MCF 10A (cell line): ENCODE results near the gene TEX52. TPM values are rescaled to one million over a fixed set of nuclear protein-coding genes. Genes with fewer than 3 reads are reported as not detected.

ENCODE experiments used
- BruUV-seq: library from RNA; stranded (reverse); fragments of 400-500 nt; replicated peaks from 2 replicates; lab custom pipeline; 2021; lab: Mats Ljungman, UMichigan
- CTCF ChIA-PET: fragments of 300-600 bp; sonication (Branson Sonifier 250); formaldehyde crosslinking; extraction: SDS; loops from one replicate; lab custom pipeline; 2021; ENCODE audit warnings: antibody characterized with exemption, inconsistent platforms; lab: Yijun Ruan, JAX
- POLR2A ChIA-PET: fragments of 300-600, 350-650 bp; sonication (Branson Sonifier 250); formaldehyde crosslinking; extraction: SDS; loops from one replicate; lab custom pipeline; 2020; ENCODE audit warnings: antibody characterized with exemption, inconsistent platforms; lab: Yijun Ruan, JAX
- DNase-seq: peaks from one replicate; pipeline ENCODE4 v3.0.0-alpha.2; 2018; ENCODE audit not compliant: unreplicated experiment
- H3K27ac Mint-ChIP-seq: one replicate; pipeline ENCODE4 v1.8.0; 2022; ENCODE audit warnings: mild to moderate bottlenecking, low read depth, mixed read lengths; ENCODE audit not compliant: unreplicated experiment
- H3K27me3 Mint-ChIP-seq: one replicate; pipeline ENCODE4 v1.8.0; 2022; ENCODE audit warnings: mixed read lengths; ENCODE audit not compliant: insufficient read depth, unreplicated experiment
- H3K36me3 Mint-ChIP-seq: one replicate; pipeline ENCODE4 v1.8.0; 2022; ENCODE audit warnings: mild to moderate bottlenecking, moderate library complexity, mixed read lengths; ENCODE audit not compliant: insufficient read depth, unreplicated experiment
- H3K4me1 Mint-ChIP-seq: one replicate; pipeline ENCODE4 v1.8.0; 2022; ENCODE audit warnings: mixed read lengths; ENCODE audit not compliant: insufficient read depth, unreplicated experiment
- H3K4me3 Mint-ChIP-seq: one replicate; pipeline ENCODE4 v1.8.0; 2022; ENCODE audit warnings: mild to moderate bottlenecking, moderate library complexity, mixed read lengths; ENCODE audit not compliant: unreplicated experiment
- H3K9me3 Mint-ChIP-seq: one replicate; pipeline ENCODE4 v1.8.0; 2022; ENCODE audit warnings: mixed read lengths; ENCODE audit not compliant: unreplicated experiment
- intact Hi-C: fragments of 100-400 bp; cut with micrococcal nuclease; formaldehyde crosslinking; loops from 2 replicates; pipeline ENCODE4 v1.14.1; 2022
- total RNA-seq: library from RNA; stranded (reverse); gene quantifications from 2 replicates; pipeline ENCODE4 v1.2.3, GENCODE V29; 2022
- TF ChIP-seq, protein P1 (sequence below): fragments of 200-600 bp; IDR thresholded peaks from one replicate; pipeline ENCODE4 v1.8.0; 2022; ENCODE audit warnings: antibody characterized with exemption, mild to moderate bottlenecking; ENCODE audit not compliant: unreplicated experiment

Gene TEX52
- total RNA-seq, 1 experiment from 2014 or later: not detected

DNA sequence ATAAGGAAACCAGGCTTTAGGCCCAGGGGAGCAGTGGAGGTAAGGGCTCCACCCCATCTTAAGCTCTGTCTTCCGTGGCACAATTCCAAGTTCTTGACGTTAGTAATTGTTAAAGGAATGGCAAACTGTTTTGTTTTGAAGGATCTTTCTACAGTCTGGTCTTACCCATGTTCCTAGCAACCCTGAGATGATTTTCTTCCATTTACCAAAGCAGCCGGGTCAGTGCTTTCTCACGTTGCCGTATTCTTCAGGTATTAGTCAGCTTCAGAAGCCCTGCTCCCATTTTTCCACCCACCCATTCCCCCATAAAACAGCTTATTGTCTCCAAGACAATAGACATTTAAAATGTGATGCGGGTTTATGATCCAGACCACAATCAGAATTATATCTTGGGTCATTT, 32.3 kb downstream of the TEX52 start:
- intact Hi-C loops: no loop called here
- no peak for DNase-seq
- H3K4me1 Mint-ChIP-seq: no peaks in the 10 kb centered on the region
- peaks cover 63% of the 10 kb centered on the region for H3K36me3 Mint-ChIP-seq
- no peaks in the 10 kb centered on the region for H3K27me3 Mint-ChIP-seq
- H3K27ac Mint-ChIP-seq: no peak overlapping the region
- TF ChIP-seq, protein P1, sequence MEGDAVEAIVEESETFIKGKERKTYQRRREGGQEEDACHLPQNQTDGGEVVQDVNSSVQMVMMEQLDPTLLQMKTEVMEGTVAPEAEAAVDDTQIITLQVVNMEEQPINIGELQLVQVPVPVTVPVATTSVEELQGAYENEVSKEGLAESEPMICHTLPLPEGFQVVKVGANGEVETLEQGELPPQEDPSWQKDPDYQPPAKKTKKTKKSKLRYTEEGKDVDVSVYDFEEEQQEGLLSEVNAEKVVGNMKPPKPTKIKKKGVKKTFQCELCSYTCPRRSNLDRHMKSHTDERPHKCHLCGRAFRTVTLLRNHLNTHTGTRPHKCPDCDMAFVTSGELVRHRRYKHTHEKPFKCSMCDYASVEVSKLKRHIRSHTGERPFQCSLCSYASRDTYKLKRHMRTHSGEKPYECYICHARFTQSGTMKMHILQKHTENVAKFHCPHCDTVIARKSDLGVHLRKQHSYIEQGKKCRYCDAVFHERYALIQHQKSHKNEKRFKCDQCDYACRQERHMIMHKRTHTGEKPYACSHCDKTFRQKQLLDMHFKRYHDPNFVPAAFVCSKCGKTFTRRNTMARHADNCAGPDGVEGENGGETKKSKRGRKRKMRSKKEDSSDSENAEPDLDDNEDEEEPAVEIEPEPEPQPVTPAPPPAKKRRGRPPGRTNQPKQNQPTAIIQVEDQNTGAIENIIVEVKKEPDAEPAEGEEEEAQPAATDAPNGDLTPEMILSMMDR: no peak
- BruUV-seq: no TSS peak
- CTCF ChIA-PET: interaction anchor here (0.6 kb wide), 1 partner anchor 395 kb away, joined by 4 read pairs; no protein-coding TSS in a partner anchor
- H3K9me3 Mint-ChIP-seq: no peaks in the 10 kb centered on the region
- POLR2A ChIA-PET: no interaction called here
- H3K4me3 Mint-ChIP-seq: no peak overlapping the region

- H3K4me3 Mint-ChIP-seq: no peak overlapping the region
- ChIA-PET POLR2A (no interaction called here), CTCF (no interaction called here)
- no peaks in the 10 kb centered on the region for H3K4me1 Mint-ChIP-seq
- H3K36me3 Mint-ChIP-seq: peaks cover 64% of the 10 kb centered on the region
- intact Hi-C loops: no loop called here
- H3K27ac Mint-ChIP-seq: no peak overlapping the region
- BruUV-seq: no TSS peak
- H3K27me3 Mint-ChIP-seq: no peaks in the 10 kb centered on the region
- DNase-seq: no peak
- TF ChIP-seq, protein P1: no peak
- no peaks in the 10 kb centered on the region for H3K9me3 Mint-ChIP-seq
Measured at GRCh38 chr12:2823483-2823882, 33.4 kb downstream of the TEX52 start.

DNA sequence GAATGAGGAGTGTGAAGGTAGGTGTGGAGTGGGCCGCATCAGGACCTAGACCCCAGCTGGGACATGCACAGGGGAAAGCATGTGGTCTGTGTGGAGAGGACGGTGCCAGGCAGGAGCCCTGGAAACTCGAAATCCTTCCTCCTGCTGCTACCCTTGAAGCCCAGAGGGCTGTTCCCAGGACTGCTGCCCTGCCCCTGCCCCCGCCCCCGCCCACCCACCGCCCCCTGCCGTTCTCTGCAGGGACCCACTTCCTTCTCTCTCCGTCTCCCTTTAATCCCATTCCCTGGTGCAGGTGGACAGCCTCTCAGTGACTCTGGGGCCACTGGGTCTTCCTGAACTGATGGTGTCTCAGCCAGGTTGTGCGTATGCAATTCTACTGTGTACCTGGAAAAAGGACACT, 36.4 kb downstream of the TEX52 start:
- Mint-ChIP-seq H3K9me3 (no peaks in the 10 kb centered on the region), H3K36me3 (peaks cover 62% of the 10 kb centered on the region), H3K27ac (no peak overlapping the region), H3K4me1 (no peaks in the 10 kb centered on the region), H3K4me3 (no peak overlapping the region), H3K27me3 (no peaks in the 10 kb centered on the region)
- POLR2A ChIA-PET: no interaction called here
- no peak for DNase-seq
- CTCF ChIA-PET: interaction anchor here (1.4 kb wide), 1 partner anchor 36 kb away, joined by 5 read pairs; no protein-coding TSS in a partner anchor
- intact Hi-C loops: no loop called here
- BruUV-seq: no TSS peak
- TF ChIP-seq, protein P1: no peak

DNA sequence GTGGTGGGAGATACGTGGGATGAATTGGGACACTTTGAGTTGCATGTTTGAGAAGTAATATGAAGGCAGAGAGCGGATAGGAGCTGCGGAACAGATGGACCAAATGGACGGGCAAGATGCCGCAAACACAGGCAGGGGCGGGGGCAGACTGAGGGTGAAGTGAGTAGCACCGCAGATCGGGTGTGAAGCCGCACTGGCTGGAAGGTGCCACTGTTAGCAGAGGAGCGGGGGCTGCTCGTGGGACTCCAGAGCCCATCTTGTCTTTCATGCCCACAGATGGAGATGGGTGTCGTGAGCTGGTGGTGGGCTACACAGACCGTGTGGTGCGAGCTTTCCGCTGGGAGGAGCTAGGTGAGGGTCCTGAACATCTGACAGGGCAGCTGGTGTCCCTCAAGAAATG, 37.0 kb downstream of the TEX52 start:
- intact Hi-C loops: no loop called here
- TF ChIP-seq, protein P1: no peak
- ChIA-PET POLR2A (interaction anchor here (0.8 kb wide), 1 partner anchor 19 kb away, joined by 3 read pairs; no protein-coding TSS in a partner anchor), CTCF (interaction anchor here (1.4 kb wide), 1 partner anchor 36 kb away, joined by 5 read pairs; no protein-coding TSS in a partner anchor)
- H3K36me3 Mint-ChIP-seq: peaks cover 63% of the 10 kb centered on the region
- no TSS peak for BruUV-seq
- H3K4me3 Mint-ChIP-seq: no peak overlapping the region
- DNase-seq: no peak
- H3K27me3 Mint-ChIP-seq: no peaks in the 10 kb centered on the region
- H3K4me1 Mint-ChIP-seq: peaks cover under 1% of the 10 kb centered on the region
- H3K9me3 Mint-ChIP-seq: no peaks in the 10 kb centered on the region
- no peak overlapping the region for H3K27ac Mint-ChIP-seq
